ENCODE results near the gene NCKAP1.

NCKAP1 gene

DNA sequence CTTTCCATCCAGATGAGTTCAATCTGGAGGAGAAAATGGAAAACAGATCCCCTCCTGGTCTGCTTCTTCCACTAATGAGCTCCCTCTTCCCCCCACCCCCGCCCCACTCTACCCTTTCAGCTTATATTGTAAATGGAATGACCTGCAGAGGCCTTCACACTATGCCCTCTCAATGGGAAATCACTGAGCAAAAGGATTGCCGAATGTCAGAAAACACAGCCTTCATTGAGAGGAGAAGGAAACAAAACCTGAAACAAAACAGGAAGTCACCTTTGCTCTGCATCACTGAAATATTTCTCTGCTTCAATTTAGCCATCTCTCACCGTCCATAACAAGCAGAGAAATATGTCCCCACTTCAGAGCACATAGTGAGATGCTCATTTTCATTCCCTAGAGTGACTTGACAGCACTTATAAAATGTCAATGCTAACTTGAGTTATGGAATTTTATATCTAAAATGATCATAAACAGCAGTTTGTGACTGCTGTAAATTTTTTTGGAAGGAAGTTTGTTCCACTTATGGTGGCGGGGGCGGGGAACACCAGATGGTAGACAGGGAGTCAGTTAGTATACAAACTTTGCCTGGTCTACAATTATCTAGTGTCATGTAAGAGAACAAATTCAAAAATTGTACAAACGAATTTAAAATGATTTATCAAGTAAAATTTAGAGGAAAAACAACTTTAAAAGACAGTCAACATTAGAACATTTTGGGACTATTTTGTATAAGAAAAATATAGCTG lies 170.0 kb downstream of the NCKAP1 start:
- no peak for DNase-seq (ENCODE audit: low spot score)

DNA sequence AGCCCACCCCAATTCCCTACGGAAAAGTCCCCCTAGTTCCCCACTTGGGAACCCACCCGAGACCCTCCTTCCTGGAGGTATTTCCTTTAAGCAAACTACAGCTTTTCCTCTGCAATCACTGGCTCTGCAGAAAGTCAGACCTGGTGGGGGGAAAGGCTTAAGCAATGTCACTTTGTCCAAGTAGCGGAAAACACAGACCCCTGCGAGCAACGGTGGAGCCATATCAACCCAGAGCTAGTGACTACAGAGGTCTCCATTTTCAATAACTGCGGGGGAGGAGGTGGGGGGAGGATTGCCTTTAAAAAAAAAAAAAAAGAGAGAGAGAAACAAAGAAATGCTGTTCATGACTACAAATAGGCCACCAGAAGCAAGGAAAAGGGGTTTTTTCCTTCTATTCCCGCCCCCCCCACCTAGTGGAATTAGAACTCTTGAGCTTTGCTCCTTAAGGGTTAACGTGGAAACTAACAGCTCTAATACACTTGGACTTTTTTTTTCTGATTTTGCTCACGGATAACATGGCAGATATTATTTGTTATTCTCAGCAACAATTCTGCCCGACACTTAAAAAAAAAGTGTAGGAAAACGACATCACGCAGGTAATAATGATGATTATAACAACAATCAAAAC lies 170.7 kb downstream of the NCKAP1 start:
- DNase-seq (ENCODE audit: low spot score) = no peak

DNA sequence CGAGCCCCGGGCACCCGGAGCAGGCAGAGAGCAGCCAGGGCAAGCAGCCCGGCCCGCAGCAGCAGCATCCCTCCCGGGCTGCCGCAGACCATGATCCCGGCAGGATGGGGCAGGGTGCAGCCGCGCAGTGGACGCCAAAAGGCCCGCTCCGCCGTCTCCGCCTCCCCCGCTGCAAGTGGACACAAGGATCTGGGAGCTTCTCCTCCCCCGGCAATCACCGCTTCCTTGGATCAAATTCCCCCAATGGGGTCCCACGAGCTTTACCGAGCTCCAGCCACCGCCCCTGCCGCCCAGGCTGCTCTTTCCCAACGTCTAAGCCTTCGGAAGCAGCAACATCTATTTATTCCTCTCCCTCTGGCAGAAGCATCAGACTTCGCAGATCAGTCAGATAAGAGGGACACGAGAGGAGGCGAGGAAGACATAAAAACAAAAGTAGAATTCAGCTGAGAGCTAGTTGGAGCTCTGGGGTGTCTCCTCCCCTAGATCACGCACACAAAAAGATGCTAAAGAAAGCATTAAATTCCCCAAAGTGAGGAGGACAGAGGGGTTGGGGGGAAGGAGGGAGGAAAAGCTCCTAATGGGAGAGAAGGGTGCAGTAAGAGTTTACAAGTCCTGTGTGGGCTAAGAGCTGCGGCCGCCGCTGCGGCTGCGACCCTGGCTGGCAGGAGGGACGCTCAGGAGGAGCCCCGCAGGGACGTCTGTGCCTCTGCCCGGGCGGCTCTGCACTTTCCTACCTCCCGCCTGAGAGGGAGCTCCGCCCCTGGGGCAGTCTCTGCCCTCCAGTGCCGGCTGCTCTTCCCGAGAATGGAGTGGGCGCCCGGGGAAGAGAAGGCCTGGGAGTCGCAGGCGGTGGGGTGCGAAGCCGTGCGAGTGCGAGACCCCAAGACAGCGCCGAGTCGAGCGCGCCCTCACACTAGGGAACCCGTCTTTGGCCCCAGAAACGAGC lies 171.5 kb downstream of the NCKAP1 start, which contains the start of gene FRZB:
TSS of gene FRZB (minus strand) at position 177 of the 946 bp plus-strand sequence. CDS start at position 92, 85 bp downstream.
- DNase-seq (ENCODE audit: low spot score) = peak; percentile 78

DNA sequence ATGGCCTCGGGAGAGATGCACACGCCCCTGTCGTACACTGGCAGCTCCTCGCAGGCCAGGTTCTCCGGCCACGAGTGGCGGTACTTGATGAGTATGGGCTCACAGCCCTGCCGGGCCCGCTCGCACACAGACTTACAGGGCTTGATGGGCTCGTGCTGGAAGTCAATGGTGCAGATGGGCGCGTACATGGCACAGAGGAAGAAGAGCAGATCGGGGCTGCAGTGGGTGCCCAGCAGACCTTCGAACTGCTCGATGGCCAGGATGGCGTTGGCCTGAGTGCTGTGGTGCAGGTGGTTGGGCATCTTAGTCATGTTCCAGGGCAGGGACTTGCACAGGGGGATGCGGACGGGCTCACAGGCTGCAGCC lies 172.2 kb downstream of the NCKAP1 start:
- DNase-seq (ENCODE audit: low spot score) = peak; percentile 26

DNA sequence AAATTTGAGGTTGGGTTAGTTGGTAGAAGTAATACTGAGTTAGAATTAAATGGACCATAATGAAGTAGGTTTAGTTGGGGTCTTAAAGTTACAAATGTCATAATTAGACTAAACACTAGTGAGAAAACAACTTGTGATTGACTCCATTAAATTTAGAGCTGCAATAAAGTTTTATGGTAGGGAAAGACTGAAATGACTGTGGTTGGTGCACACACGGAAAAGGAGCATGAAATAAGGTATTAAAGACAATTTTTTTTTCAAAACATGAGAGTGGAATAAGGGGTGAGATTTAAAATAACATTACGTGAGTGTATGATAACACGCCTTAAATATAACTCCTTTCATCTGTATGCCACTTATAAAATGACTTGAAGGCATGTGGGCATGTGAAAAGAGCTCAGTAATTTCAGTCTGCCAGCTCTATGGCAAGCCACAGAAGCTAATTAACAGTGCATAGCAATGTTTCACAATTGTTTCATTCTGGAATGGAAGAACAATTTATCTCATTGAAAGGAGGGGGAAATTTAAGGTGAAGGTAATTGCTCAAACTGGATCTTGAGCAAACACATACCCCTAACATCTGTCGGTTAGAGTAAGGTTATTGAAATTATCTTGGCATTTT lies 173.2 kb downstream of the NCKAP1 start:
- no peak for DNase-seq (ENCODE audit: low spot score)

DNA sequence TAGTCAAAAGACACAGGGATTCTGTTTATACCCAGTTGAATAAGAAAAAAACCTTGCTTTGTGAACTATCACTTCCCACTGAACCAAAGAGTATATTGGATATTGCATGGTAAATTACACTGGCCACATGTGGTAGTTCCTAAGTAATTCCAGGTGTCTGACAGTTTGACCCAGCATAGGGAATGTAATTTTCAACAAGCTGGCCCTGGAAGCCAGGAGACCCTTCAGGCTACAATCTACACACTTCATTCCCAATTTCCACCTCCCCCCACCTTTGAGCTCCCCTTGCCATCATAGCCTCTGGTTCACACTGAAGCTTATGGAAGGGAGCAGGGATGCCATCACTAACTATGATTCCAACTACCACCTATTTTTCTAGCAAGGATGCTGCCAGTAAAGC lies 174.6 kb downstream of the NCKAP1 start:
- DNase-seq (ENCODE audit: low spot score) = no peak

DNA sequence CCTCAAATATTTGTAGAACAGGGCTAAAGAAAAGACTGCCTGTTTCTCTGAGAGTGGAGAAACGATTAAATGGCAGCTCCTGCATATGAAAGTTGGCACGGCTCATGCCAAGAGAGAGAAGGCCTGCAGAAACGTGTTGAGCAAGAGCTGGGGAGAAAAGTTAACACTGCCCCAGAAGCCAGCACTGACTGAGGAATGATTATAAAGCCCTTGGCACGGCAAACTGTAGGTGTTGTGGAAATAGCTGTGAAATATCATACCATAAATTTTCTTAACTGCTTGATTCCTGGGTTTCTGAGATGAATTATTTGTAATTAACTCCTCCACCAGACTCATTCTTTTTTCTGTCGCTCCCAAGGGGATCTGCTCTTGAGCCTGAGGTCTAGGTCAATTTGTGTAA lies 176.2 kb downstream of the NCKAP1 start:
- no peak for DNase-seq (ENCODE audit: low spot score)

DNA sequence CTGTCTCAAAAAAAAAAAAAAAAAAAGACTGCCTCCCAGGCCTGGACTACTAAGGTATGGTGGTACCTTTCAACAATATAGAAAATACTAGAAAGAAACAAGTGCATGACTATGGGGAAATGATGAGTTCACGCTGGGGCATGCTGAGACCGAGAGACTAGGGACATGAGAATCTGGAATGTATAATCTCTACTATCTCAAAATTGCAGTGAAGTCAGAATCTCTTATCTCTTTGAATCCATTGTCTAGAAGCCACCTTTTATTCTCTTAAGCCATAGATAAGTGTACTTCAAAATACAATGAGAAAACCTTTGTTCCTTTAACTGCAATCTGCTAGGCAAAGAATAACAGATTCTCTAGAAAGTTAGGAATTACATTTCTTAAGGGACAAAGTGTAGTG lies 177.4 kb downstream of the NCKAP1 start:
- no peak for DNase-seq (ENCODE audit: low spot score)

Measured in AG20443 (cell line).